Measurements from ENCODE around the gene SH2D7. TPM values are rescaled to one million over a fixed set of nuclear protein-coding genes. Genes with fewer than 3 reads are reported as not detected.

Gene SH2D7
- total RNA-seq, 1 donor from 2014 or later: not detected

DNA sequence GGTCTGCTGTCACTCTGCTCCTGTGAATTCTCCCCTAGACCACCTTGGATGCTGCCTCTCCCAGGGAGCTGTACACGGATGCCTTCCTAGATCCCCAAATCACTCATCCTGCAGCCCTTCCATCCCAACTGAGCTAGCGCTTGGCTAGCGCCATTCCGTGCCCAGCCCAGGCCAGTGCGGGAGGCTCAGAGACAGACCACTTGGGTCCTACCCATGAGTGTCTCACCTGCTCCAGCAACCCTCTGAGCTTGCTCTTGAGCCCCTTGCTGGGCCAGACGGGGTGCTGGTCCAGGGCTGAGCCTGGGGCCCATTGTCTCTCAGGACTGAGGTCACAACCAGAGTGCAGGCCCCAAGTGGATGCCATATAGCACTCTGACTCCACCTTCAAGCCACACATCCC lies 17.7 kb downstream of the SH2D7 start:
- Mint-ChIP-seq H3K9me3 (no peaks in the 10 kb centered on the region), H3K27me3 (ENCODE audit: insufficient read depth, low read depth) (peaks cover 5% of the 10 kb centered on the region), H3K4me1 (peaks cover 6% of the 10 kb centered on the region), H3K4me3 (no peak overlapping the region), H3K36me3 (peaks cover 3% of the 10 kb centered on the region), H3K27ac (peak overlapping the region; percentile 50)
- H3K79me2 ChIP-seq (ENCODE audit: low read depth): no peaks in the 10 kb centered on the region
- no peak overlapping the region for H2AFZ ChIP-seq (replicated peaks)
- H3F3A ChIP-seq (ENCODE audit: low read depth): peaks cover 2% of the 10 kb centered on the region
- no peaks in the 10 kb centered on the region for H3K9me3 ChIP-seq (ENCODE audit: low read depth)
- no peak overlapping the region for H3K27ac ChIP-seq
- H3K4me1 ChIP-seq: no peaks in the 10 kb centered on the region
- H3K36me3 ChIP-seq: no peaks in the 10 kb centered on the region
- H3K27me3 ChIP-seq: no peaks in the 10 kb centered on the region
- H3K4me3 ChIP-seq: no peak overlapping the region
- no peak overlapping the region for H3K4me2 ChIP-seq
- H4K20me1 ChIP-seq (ENCODE audit: low read depth): peaks cover 3% of the 10 kb centered on the region
- DNase-seq (ENCODE audit: low spot score): no peak
- no peak overlapping the region for H3K9ac ChIP-seq
- TF ChIP-seq EZH2 (IDR thresholded peaks at IDR 0.05) (no peak), EZH2phosphoT487 (IDR thresholded peaks at IDR 0.05) (no peak), CTCF (IDR thresholded peaks at IDR 0.05) (no peak)

DNA sequence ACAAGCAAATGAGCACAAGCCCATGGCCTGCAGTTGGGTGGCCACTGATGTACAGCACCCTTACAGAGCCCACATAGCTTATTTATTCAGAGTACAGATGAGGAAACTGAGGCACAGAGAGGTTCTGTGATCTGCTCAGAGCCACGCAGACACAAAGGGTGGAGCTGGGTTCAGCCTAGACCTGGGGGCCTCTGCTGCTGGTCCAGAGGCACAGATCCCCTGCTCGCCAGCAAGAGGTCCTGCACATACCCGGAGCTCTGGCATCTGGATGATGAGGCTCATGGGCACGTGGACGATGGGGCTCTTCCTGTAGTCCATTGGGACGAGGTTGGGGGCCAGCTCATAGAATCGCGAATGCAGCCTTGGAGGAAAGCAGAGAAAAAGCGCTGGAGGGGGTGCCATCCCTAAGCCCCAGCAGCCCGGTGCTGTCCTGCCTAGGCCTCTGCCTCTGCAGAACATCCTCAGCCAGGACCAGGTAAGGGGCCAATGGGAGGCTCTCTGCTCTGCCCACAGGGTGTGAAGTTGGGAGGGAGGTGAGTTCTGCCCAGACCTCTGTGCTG lies 18.6 kb downstream of the SH2D7 start:
- H3K79me2 ChIP-seq (ENCODE audit: low read depth): no peaks in the 10 kb centered on the region
- H3K9ac ChIP-seq: no peak overlapping the region
- H3K27ac Mint-ChIP-seq: no peak overlapping the region

GRCh38 chr15:78111788-78112187 lies 19.4 kb downstream of the SH2D7 start:
- no peak overlapping the region for H3K9ac ChIP-seq
- no peak overlapping the region for H3K27ac ChIP-seq
- Mint-ChIP-seq H3K4me3 (no peak overlapping the region), H3K4me1 (peaks cover 6% of the 10 kb centered on the region), H3K9me3 (no peaks in the 10 kb centered on the region), H3K27me3 (ENCODE audit: insufficient read depth, low read depth) (peaks cover 5% of the 10 kb centered on the region), H3K27ac (no peak overlapping the region), H3K36me3 (no peaks in the 10 kb centered on the region)
- H3K9me3 ChIP-seq (ENCODE audit: low read depth): no peaks in the 10 kb centered on the region
- no peak overlapping the region for H3K4me3 ChIP-seq
- no peak for DNase-seq (ENCODE audit: low spot score)
- H3K79me2 ChIP-seq (ENCODE audit: low read depth): no peaks in the 10 kb centered on the region
- peaks cover 2% of the 10 kb centered on the region for H3F3A ChIP-seq (ENCODE audit: low read depth)
- TF ChIP-seq EZH2 (IDR thresholded peaks at IDR 0.05): no peak
- no peak for TF ChIP-seq CTCF (IDR thresholded peaks at IDR 0.05)
- TF ChIP-seq EZH2phosphoT487 (IDR thresholded peaks at IDR 0.05): no peak
- H3K27me3 ChIP-seq: no peaks in the 10 kb centered on the region
- no peaks in the 10 kb centered on the region for H3K4me1 ChIP-seq
- no peak overlapping the region for H2AFZ ChIP-seq (replicated peaks)
- H3K36me3 ChIP-seq: no peaks in the 10 kb centered on the region
- peaks cover 3% of the 10 kb centered on the region for H4K20me1 ChIP-seq (ENCODE audit: low read depth)
- H3K4me2 ChIP-seq: no peak overlapping the region

More for the DNA sequence above, 18.6 kb downstream of the SH2D7 start:
- Histone ChIP-seq H3K4me3 (no peak overlapping the region), H3K36me3 (no peaks in the 10 kb centered on the region), H2AFZ (replicated peaks) (no peak overlapping the region), H3F3A (ENCODE audit: low read depth) (peaks cover 2% of the 10 kb centered on the region), H4K20me1 (ENCODE audit: low read depth) (peaks cover 3% of the 10 kb centered on the region), H3K4me2 (no peak overlapping the region), H3K9me3 (ENCODE audit: low read depth) (no peaks in the 10 kb centered on the region), H3K27ac (no peak overlapping the region), H3K4me1 (no peaks in the 10 kb centered on the region), H3K27me3 (no peaks in the 10 kb centered on the region)
- no peak overlapping the region for H3K4me3 Mint-ChIP-seq
- peaks cover 6% of the 10 kb centered on the region for H3K4me1 Mint-ChIP-seq
- DNase-seq (ENCODE audit: low spot score): no peak
- H3K9me3 Mint-ChIP-seq: no peaks in the 10 kb centered on the region
- no peak for TF ChIP-seq EZH2phosphoT487 (IDR thresholded peaks at IDR 0.05)
- no peak for TF ChIP-seq EZH2 (IDR thresholded peaks at IDR 0.05)
- no peak for TF ChIP-seq CTCF (IDR thresholded peaks at IDR 0.05)
- H3K27me3 Mint-ChIP-seq (ENCODE audit: insufficient read depth, low read depth): peaks cover 5% of the 10 kb centered on the region
- H3K36me3 Mint-ChIP-seq: peaks cover 3% of the 10 kb centered on the region

Data from neural progenitor cell (in vitro differentiated cells).